ENCODE data around the gene ATP8A1.

ATP8A1 gene

DNA sequence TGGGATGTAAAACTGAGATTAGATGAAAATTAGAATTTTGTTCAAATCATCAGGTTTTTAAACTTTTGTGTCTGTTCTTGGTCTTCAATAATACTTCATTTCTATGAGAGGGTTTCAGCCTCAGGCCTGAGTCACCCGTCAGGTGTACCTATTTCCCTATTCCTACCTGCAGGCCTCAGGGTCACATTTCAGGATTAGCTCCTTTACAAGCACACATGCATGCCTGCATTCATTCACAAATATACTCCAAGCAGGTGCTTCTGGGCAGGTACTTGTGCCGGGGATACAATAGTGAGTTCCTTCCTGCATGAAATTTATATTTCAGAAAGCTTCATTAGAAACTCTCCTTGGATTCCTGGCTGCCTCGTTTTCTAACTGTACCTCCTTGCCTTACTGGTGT lies 144.7 kb downstream of the ATP8A1 start:
- no peak for TF ChIP-seq REST (IDR thresholded peaks at IDR 0.05; ENCODE audit: low read depth)
- TF ChIP-seq USF1 (IDR thresholded peaks at IDR 0.05), result no peak
- no peak for TF ChIP-seq CREB1 (IDR thresholded peaks at IDR 0.05; ENCODE audit: low read depth)
- no peak for TF ChIP-seq RAD21 (IDR thresholded peaks at IDR 0.05; ENCODE audit: low read depth)
- no peak for TF ChIP-seq ZBTB7A (IDR thresholded peaks at IDR 0.05; ENCODE audit: low read depth)
- no peak for TF ChIP-seq TCF12 (IDR thresholded peaks at IDR 0.05; ENCODE audit: low read depth)
- no peak for TF ChIP-seq FOXM1 (IDR thresholded peaks at IDR 0.05; ENCODE audit: borderline replicate concordance, low read depth)
- TF ChIP-seq TEAD4 (IDR thresholded peaks at IDR 0.05), result no peak
- no peak for TF ChIP-seq EP300 (IDR thresholded peaks at IDR 0.05; ENCODE audit: borderline replicate concordance)
- TF ChIP-seq TAF1 (IDR thresholded peaks at IDR 0.05; ENCODE audit: low read depth), result no peak
- TF ChIP-seq NFIC (IDR thresholded peaks at IDR 0.05), result no peak
- no peak for TF ChIP-seq YY1 (IDR thresholded peaks at IDR 0.05; ENCODE audit: low read depth)
- TF ChIP-seq MAX (IDR thresholded peaks at IDR 0.05), result no peak
- TF ChIP-seq CEBPB (IDR thresholded peaks at IDR 0.05), result no peak
- no peak for TF ChIP-seq EGR1 (IDR thresholded peaks at IDR 0.05)

DNA sequence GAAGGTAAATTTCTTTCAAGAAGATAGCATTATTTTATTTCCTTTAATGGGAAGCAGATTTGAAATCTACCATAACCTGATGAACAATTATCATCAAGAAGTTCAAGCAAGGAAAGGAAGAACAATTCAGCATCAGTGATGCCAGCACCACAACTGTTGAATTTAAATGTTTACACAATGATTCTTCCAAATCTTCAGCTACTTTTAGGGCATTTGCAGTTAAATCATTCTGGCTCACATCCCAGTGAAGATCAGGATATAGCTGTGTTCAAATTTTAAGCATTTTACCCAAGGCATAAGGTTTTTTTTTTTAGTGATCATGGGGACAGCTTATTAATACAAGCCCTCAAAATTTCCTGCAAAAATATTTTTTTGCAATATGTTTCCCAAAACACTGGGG lies 146.7 kb downstream of the ATP8A1 start:
- TF ChIP-seq NFIC (IDR thresholded peaks at IDR 0.05) (no peak), RAD21 (IDR thresholded peaks at IDR 0.05; ENCODE audit: low read depth) (no peak)

GRCh38 chr4:42501624-42502401 lies 155.1 kb downstream of the ATP8A1 start:
- no peak for TF ChIP-seq EP300 (IDR thresholded peaks at IDR 0.05; ENCODE audit: borderline replicate concordance)
- TF ChIP-seq EGR1 (IDR thresholded peaks at IDR 0.05), result no peak
- no peak for TF ChIP-seq RAD21 (IDR thresholded peaks at IDR 0.05; ENCODE audit: low read depth)
- no peak for TF ChIP-seq TCF12 (IDR thresholded peaks at IDR 0.05; ENCODE audit: low read depth)
- TF ChIP-seq CREB1 (IDR thresholded peaks at IDR 0.05; ENCODE audit: low read depth), result no peak
- TF ChIP-seq YY1 (IDR thresholded peaks at IDR 0.05; ENCODE audit: low read depth), result no peak
- TF ChIP-seq CEBPB (IDR thresholded peaks at IDR 0.05), result no peak
- no peak for TF ChIP-seq ZBTB7A (IDR thresholded peaks at IDR 0.05; ENCODE audit: low read depth)
- no peak for TF ChIP-seq REST (IDR thresholded peaks at IDR 0.05; ENCODE audit: low read depth)
- no peak for TF ChIP-seq NFIC (IDR thresholded peaks at IDR 0.05)
- no peak for TF ChIP-seq FOXM1 (IDR thresholded peaks at IDR 0.05; ENCODE audit: borderline replicate concordance, low read depth)
- no peak for TF ChIP-seq TEAD4 (IDR thresholded peaks at IDR 0.05)
- no peak for TF ChIP-seq USF1 (IDR thresholded peaks at IDR 0.05)
- no peak for TF ChIP-seq MAX (IDR thresholded peaks at IDR 0.05)

GRCh38 chr4:42498040-42498439 lies 158.9 kb downstream of the ATP8A1 start:
- TF ChIP-seq CREB1 (IDR thresholded peaks at IDR 0.05; ENCODE audit: low read depth), result no peak
- TF ChIP-seq NFIC (IDR thresholded peaks at IDR 0.05), result no peak
- no peak for TF ChIP-seq MAX (IDR thresholded peaks at IDR 0.05)
- TF ChIP-seq TCF12 (IDR thresholded peaks at IDR 0.05; ENCODE audit: low read depth), result no peak
- no peak for TF ChIP-seq ZBTB7A (IDR thresholded peaks at IDR 0.05; ENCODE audit: low read depth)
- TF ChIP-seq EGR1 (IDR thresholded peaks at IDR 0.05), result no peak
- no peak for TF ChIP-seq RAD21 (IDR thresholded peaks at IDR 0.05; ENCODE audit: low read depth)
- no peak for TF ChIP-seq FOXM1 (IDR thresholded peaks at IDR 0.05; ENCODE audit: borderline replicate concordance, low read depth)
- no peak for TF ChIP-seq CEBPB (IDR thresholded peaks at IDR 0.05)
- TF ChIP-seq TEAD4 (IDR thresholded peaks at IDR 0.05), result no peak
- TF ChIP-seq REST (IDR thresholded peaks at IDR 0.05; ENCODE audit: low read depth), result no peak
- TF ChIP-seq YY1 (IDR thresholded peaks at IDR 0.05; ENCODE audit: low read depth), result no peak
- no peak for TF ChIP-seq EP300 (IDR thresholded peaks at IDR 0.05; ENCODE audit: borderline replicate concordance)
- no peak for TF ChIP-seq USF1 (IDR thresholded peaks at IDR 0.05)
- no peak for TF ChIP-seq TAF1 (IDR thresholded peaks at IDR 0.05; ENCODE audit: low read depth)
